ENCODE results near the gene BUB3.

BUB3 gene

GRCh38 chr10:123126246-123126645 lies 28.0 kb upstream of the BUB3 start:
- TF ChIP-seq ZBTB7A (IDR thresholded peaks at IDR 0.05; ENCODE audit: low read depth) (no peak), RAD21 (IDR thresholded peaks at IDR 0.05; ENCODE audit: low read depth) (no peak), EP300 (IDR thresholded peaks at IDR 0.05; ENCODE audit: borderline replicate concordance) (no peak), EGR1 (IDR thresholded peaks at IDR 0.05) (no peak), TAF1 (IDR thresholded peaks at IDR 0.05; ENCODE audit: low read depth) (no peak), CEBPB (IDR thresholded peaks at IDR 0.05) (no peak), CREB1 (IDR thresholded peaks at IDR 0.05; ENCODE audit: low read depth) (no peak), FOXM1 (IDR thresholded peaks at IDR 0.05; ENCODE audit: borderline replicate concordance, low read depth) (no peak), TEAD4 (IDR thresholded peaks at IDR 0.05) (no peak), MAX (IDR thresholded peaks at IDR 0.05) (no peak), YY1 (IDR thresholded peaks at IDR 0.05; ENCODE audit: low read depth) (no peak), TCF12 (IDR thresholded peaks at IDR 0.05; ENCODE audit: low read depth) (no peak), NFIC (IDR thresholded peaks at IDR 0.05) (no peak)
- TF ChIP-seq, protein P1, sequence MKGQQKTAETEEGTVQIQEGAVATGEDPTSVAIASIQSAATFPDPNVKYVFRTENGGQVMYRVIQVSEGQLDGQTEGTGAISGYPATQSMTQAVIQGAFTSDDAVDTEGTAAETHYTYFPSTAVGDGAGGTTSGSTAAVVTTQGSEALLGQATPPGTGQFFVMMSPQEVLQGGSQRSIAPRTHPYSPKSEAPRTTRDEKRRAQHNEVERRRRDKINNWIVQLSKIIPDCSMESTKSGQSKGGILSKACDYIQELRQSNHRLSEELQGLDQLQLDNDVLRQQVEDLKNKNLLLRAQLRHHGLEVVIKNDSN (IDR thresholded peaks at IDR 0.05), result no peak
- TF ChIP-seq, protein P2, sequence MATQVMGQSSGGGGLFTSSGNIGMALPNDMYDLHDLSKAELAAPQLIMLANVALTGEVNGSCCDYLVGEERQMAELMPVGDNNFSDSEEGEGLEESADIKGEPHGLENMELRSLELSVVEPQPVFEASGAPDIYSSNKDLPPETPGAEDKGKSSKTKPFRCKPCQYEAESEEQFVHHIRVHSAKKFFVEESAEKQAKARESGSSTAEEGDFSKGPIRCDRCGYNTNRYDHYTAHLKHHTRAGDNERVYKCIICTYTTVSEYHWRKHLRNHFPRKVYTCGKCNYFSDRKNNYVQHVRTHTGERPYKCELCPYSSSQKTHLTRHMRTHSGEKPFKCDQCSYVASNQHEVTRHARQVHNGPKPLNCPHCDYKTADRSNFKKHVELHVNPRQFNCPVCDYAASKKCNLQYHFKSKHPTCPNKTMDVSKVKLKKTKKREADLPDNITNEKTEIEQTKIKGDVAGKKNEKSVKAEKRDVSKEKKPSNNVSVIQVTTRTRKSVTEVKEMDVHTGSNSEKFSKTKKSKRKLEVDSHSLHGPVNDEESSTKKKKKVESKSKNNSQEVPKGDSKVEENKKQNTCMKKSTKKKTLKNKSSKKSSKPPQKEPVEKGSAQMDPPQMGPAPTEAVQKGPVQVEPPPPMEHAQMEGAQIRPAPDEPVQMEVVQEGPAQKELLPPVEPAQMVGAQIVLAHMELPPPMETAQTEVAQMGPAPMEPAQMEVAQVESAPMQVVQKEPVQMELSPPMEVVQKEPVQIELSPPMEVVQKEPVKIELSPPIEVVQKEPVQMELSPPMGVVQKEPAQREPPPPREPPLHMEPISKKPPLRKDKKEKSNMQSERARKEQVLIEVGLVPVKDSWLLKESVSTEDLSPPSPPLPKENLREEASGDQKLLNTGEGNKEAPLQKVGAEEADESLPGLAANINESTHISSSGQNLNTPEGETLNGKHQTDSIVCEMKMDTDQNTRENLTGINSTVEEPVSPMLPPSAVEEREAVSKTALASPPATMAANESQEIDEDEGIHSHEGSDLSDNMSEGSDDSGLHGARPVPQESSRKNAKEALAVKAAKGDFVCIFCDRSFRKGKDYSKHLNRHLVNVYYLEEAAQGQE (IDR thresholded peaks at IDR 0.05; ENCODE audit: low read depth), result no peak

GRCh38 chr10:123129618-123130271 lies 24.5 kb upstream of the BUB3 start:
- TF ChIP-seq CREB1 (IDR thresholded peaks at IDR 0.05; ENCODE audit: low read depth) (no peak), YY1 (IDR thresholded peaks at IDR 0.05; ENCODE audit: low read depth) (no peak), EGR1 (IDR thresholded peaks at IDR 0.05) (no peak), NFIC (IDR thresholded peaks at IDR 0.05) (no peak), CEBPB (IDR thresholded peaks at IDR 0.05) (no peak), FOXM1 (IDR thresholded peaks at IDR 0.05; ENCODE audit: borderline replicate concordance, low read depth) (no peak), MAX (IDR thresholded peaks at IDR 0.05) (no peak), ZBTB7A (IDR thresholded peaks at IDR 0.05; ENCODE audit: low read depth) (no peak), TEAD4 (IDR thresholded peaks at IDR 0.05) (no peak)
- TF ChIP-seq, protein P1 (IDR thresholded peaks at IDR 0.05), result no peak
- TF ChIP-seq, protein P2 (IDR thresholded peaks at IDR 0.05; ENCODE audit: low read depth), result no peak

DNA sequence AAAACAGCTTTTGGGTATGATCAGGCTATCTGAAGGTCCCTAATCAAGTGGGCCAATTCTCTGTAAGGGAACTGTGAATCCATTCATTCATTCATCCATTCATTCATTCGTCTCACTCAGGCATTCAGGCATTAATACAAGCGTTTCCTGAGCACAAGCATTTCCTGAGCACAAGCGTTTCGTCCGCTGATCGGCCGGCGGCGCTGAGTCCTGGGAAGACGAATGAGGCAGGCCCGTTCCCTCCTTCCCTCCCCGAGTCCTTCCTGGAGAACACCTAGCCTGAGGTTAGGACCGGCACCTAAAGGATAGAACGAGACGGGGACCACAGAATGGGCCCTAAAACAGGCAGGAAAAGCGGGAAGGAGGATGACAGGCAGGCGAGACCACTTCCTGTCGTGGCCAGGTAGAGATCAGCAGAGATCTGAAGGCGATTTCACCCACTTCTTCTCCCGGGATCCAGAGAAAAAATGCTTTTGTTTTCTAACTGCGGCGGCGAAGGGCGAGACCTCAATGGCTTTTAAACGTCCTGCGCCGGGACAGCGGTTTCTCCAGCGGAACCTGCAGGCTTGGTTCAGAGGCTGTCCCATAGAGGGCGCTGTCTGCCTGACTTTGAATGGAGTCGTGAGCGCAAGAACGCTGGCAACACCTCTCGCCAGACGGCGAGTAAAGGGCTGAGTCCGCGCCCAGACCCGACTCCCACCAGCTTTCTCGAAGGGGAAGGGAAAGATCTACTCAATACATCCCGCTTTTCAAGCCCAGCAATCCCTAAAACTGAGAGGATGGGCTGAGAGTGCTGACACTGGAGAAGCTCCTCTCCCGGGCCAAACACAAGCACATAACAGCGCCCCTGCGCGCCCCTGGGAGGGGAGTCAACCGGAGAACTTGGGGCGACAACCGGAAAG lies 21.4 kb upstream of the BUB3 start:
- TF ChIP-seq FOXM1 (IDR thresholded peaks at IDR 0.05; ENCODE audit: borderline replicate concordance, low read depth), result no peak
- TF ChIP-seq RAD21 (IDR thresholded peaks at IDR 0.05; ENCODE audit: low read depth), result peak; percentile 99
- TF ChIP-seq NFIC (IDR thresholded peaks at IDR 0.05), result peak; percentile 19; the same call in 1 of the 2 replicates
- no peak for TF ChIP-seq CREB1 (IDR thresholded peaks at IDR 0.05; ENCODE audit: low read depth)
- no peak for TF ChIP-seq TAF1 (IDR thresholded peaks at IDR 0.05; ENCODE audit: low read depth)
- TF ChIP-seq ZBTB7A (IDR thresholded peaks at IDR 0.05; ENCODE audit: low read depth), result 0 out of 2 replicates have a peak, but pooled peaks have one; percentile 35
- TF ChIP-seq TEAD4 (IDR thresholded peaks at IDR 0.05), result no peak
- peak; percentile 20; the same call in 1 of the 2 replicates for TF ChIP-seq TCF12 (IDR thresholded peaks at IDR 0.05; ENCODE audit: low read depth)

GRCh38 chr10:123133541-123134342 lies 20.5 kb upstream of the BUB3 start:
- TF ChIP-seq TAF1 (IDR thresholded peaks at IDR 0.05; ENCODE audit: low read depth) (no peak), TEAD4 (IDR thresholded peaks at IDR 0.05) (no peak), YY1 (IDR thresholded peaks at IDR 0.05; ENCODE audit: low read depth) (no peak), ZBTB7A (IDR thresholded peaks at IDR 0.05; ENCODE audit: low read depth) (no peak), EP300 (IDR thresholded peaks at IDR 0.05; ENCODE audit: borderline replicate concordance) (no peak)
- TF ChIP-seq, protein P1 (IDR thresholded peaks at IDR 0.05), result no peak

Measured in Ishikawa (cell line).